GM23338 (cell line): ENCODE measurements around the gene TMEM107. TPM values are rescaled to one million over a fixed set of nuclear protein-coding genes. Genes with fewer than 3 reads are reported as not detected.
A peak's percentile ranks its signal among the peaks of the same experiment; 100 is the strongest.

Experiments
- ATAC-seq: fragments of 200-7000 bp; cut with Tn5 transposase; 3 replicates; pipeline ENCODE4 v1.9.1; 2020
- DNase-seq: peaks from one replicate; pipeline ENCODE4 v3.0.0-alpha.2; 2015; ENCODE audit warnings: low spot score
- H2AFZ ChIP-seq: fragments of 200-600 bp; sonication (generic); 2 replicates; pipeline ENCODE4 v1.8.0; 2016; ENCODE audit warnings: antibody characterized with exemption, mild to moderate bottlenecking, moderate library complexity
- H3F3A ChIP-seq: fragments of 200-600 bp; sonication (generic); replicated peaks from 2 replicates; pipeline ENCODE4 v1.8.0; 2017; ENCODE audit warnings: antibody characterized with exemption, mixed run types, low read depth
- H3K27ac ChIP-seq: fragments of 200-600 bp; sonication (generic); 2 replicates; pipeline ENCODE4 v1.6.1; 2016; ENCODE audit warnings: low read depth
- H3K27me3 ChIP-seq: fragments of 200-600 bp; sonication (generic); 2 replicates; pipeline ENCODE4 v1.8.0; 2016; ENCODE audit warnings: mild to moderate bottlenecking, mixed run types, moderate library complexity; ENCODE audit not compliant: insufficient read depth
- H3K36me3 ChIP-seq: fragments of 200-600 bp; sonication (generic); 2 replicates; pipeline ENCODE4 v1.8.0; 2016; ENCODE audit warnings: mild to moderate bottlenecking; ENCODE audit not compliant: insufficient read depth
- H3K4me1 ChIP-seq: fragments of 200-600 bp; sonication (generic); 2 replicates; pipeline ENCODE4 v1.8.0; 2016; ENCODE audit warnings: mild to moderate bottlenecking, moderate library complexity; ENCODE audit not compliant: insufficient read depth
- H3K4me2 ChIP-seq: fragments of 200-600 bp; sonication (generic); 2 replicates; pipeline ENCODE4 v1.7.1; 2017; ENCODE audit warnings: mixed run types
- H3K4me3 ChIP-seq: fragments of 200-600 bp; sonication (generic); 2 replicates; pipeline ENCODE4 v1.6.1; 2016; ENCODE audit warnings: mixed run types
- H3K79me2 ChIP-seq: fragments of 200-600 bp; sonication (generic); replicated peaks from 2 replicates; pipeline ENCODE4 v1.8.0; 2017; ENCODE audit warnings: mild to moderate bottlenecking; ENCODE audit not compliant: insufficient read depth
- H3K9me2 ChIP-seq: fragments of 200-600 bp; sonication (generic); 2 replicates; pipeline ENCODE4 v1.8.0; 2017; ENCODE audit not compliant: insufficient read depth
- H4K20me1 ChIP-seq: fragments of 200-600 bp; sonication (generic); replicated peaks from 2 replicates; pipeline ENCODE4 v1.8.0; 2017; ENCODE audit warnings: mild to moderate bottlenecking; ENCODE audit not compliant: insufficient read depth
- H3K27ac Mint-ChIP-seq: 2 replicates; pipeline ENCODE4 v1.8.0; 2020; ENCODE audit warnings: inconsistent platforms, mild to moderate bottlenecking, moderate library complexity, mixed read lengths
- H3K27me3 Mint-ChIP-seq: 3 replicates; pipeline ENCODE4 v1.8.0; 2022; ENCODE audit warnings: low read depth, mild to moderate bottlenecking, moderate library complexity, mixed read lengths, inconsistent platforms; ENCODE audit not compliant: insufficient read depth, poor library complexity
- H3K36me3 Mint-ChIP-seq: 3 replicates; pipeline ENCODE4 v1.8.0; 2021; ENCODE audit warnings: low read depth, mild to moderate bottlenecking, inconsistent platforms, moderate library complexity, mixed read lengths
- H3K4me1 Mint-ChIP-seq: 3 replicates; pipeline ENCODE4 v1.8.0; 2020; ENCODE audit warnings: mild to moderate bottlenecking, inconsistent platforms, mixed read lengths
- H3K4me3 Mint-ChIP-seq: 3 replicates; pipeline ENCODE4 v1.8.0; 2021; ENCODE audit warnings: moderate library complexity, mild to moderate bottlenecking, inconsistent platforms, mixed read lengths
- H3K9me3 Mint-ChIP-seq: 3 replicates; pipeline ENCODE4 v1.8.0; 2020; ENCODE audit warnings: moderate library complexity, mild to moderate bottlenecking, inconsistent platforms, mixed read lengths
- CREB1 ChIP-seq: fragments of 250-450 bp; sonication (Bioruptor Pico); IDR thresholded peaks from 2 replicates; pipeline ENCODE4 v1.5.0; 2020; ENCODE audit warnings: low read depth, mild to moderate bottlenecking, moderate library complexity
- EZH2 ChIP-seq: fragments of 200-600 bp; sonication (generic); IDR thresholded peaks from one replicate; pipeline ENCODE4 v1.8.0; 2017; ENCODE audit warnings: antibody characterized with exemption, mild to moderate bottlenecking, low read depth; ENCODE audit not compliant: unreplicated experiment
- JUNB ChIP-seq: IDR thresholded peaks from one replicate; pipeline ENCODE4 v1.6.1; 2016; ENCODE audit warnings: antibody characterized with exemption; ENCODE audit not compliant: unreplicated experiment
- STAT1 ChIP-seq: IDR thresholded peaks from one replicate; pipeline ENCODE4 v1.6.1; 2016; ENCODE audit warnings: antibody characterized with exemption; ENCODE audit not compliant: unreplicated experiment
- ZNF331 ChIP-seq: fragments of 250-450 bp; sonication (Bioruptor Pico); IDR thresholded peaks from 2 replicates; pipeline ENCODE4 v1.5.0; 2020; ENCODE audit warnings: low read depth, mild to moderate bottlenecking, moderate library complexity
- ZNF462 ChIP-seq: fragments of 250-450 bp; sonication (Bioruptor Pico); IDR thresholded peaks from 2 replicates; pipeline ENCODE4 v1.5.0; 2020; ENCODE audit warnings: mild to moderate bottlenecking, moderate library complexity
- polyA plus RNA-seq: library from polyadenylated mRNA; unstranded; fragments of >200 nt; fragmentation: Nextera tagmentation; extraction: Ambion mirVana; gene quantifications from 2 replicates; pipeline ENCODE4 v1.2.1, GENCODE V29; 2016
- total RNA-seq: library from RNA; depleted of rRNA; stranded (reverse); fragments of >200 nt; shearing (Covaris generic); gene quantifications from 2 replicates; pipeline ENCODE4 v1.2.3, GENCODE V29; 2014

Gene TMEM107
- total and polyA plus RNA-seq, 2 experiments from 2014 or later: 10.8 to 20.4 TPM

- Histone ChIP-seq H4K20me1 (peaks cover 5% of the 10 kb centered on the region), H2AFZ (no peak overlapping the region), H3K27me3 (no peaks in the 10 kb centered on the region), H3F3A (peaks cover 26% of the 10 kb centered on the region; the same call in 1 of the 2 replicates), H3K27ac (no peak overlapping the region), H3K4me1 (peaks cover 28% of the 10 kb centered on the region), H3K9me2 (no peaks in the 10 kb centered on the region), H3K36me3 (peaks cover 5% of the 10 kb centered on the region; the same call in 1 of the 2 replicates), H3K79me2 (peaks cover 14% of the 10 kb centered on the region; the same call in 1 of the 2 replicates), H3K4me3 (no peak overlapping the region), H3K4me2 (no peak overlapping the region)
- Mint-ChIP-seq H3K9me3 (no peaks in the 10 kb centered on the region; the same call in 2 of the 3 replicates), H3K27ac (no peak overlapping the region), H3K4me1 (peaks cover 30% of the 10 kb centered on the region), H3K4me3 (peak overlapping the region; percentile 32; the same call in 1 of the 3 replicates), H3K27me3 (peaks cover 31% of the 10 kb centered on the region), H3K36me3 (peaks cover 26% of the 10 kb centered on the region)
- TF ChIP-seq JUNB (no peak), ZNF331 (CRISPR knock-in tag) (no peak), ZNF462 (no peak), STAT1 (no peak)
- DNase-seq (no peak), ATAC-seq (no peak)
Measured at GRCh38 chr17:8159032-8159400, 17.2 kb downstream of the TMEM107 start.

- no peak overlapping the region for H3K27ac ChIP-seq
- 0 out of 2 replicates have a peak, but pooled peaks have one; percentile 37 for TF ChIP-seq CREB1
- TF ChIP-seq JUNB: no peak
- no peak for TF ChIP-seq EZH2
Measured at GRCh38 chr17:8158267-8159031, 17.7 kb downstream of the TMEM107 start.

More at GRCh38 chr17:8158267-8159031, 17.7 kb downstream of the TMEM107 start:
- DNase-seq: peak; percentile 96
- no peak overlapping the region for H2AFZ ChIP-seq
- H3K27me3 ChIP-seq: no peaks in the 10 kb centered on the region
- peaks cover 31% of the 10 kb centered on the region for H3K4me1 Mint-ChIP-seq
- peaks cover 5% of the 10 kb centered on the region; the same call in 1 of the 2 replicates for H3K36me3 ChIP-seq
- peak overlapping the region; percentile 68 for H3K27ac Mint-ChIP-seq
- peaks cover 26% of the 10 kb centered on the region for H3K36me3 Mint-ChIP-seq
- peak; percentile 6 for ATAC-seq
- peaks cover 31% of the 10 kb centered on the region for H3K27me3 Mint-ChIP-seq
- peaks cover 27% of the 10 kb centered on the region; the same call in 1 of the 2 replicates for H3F3A ChIP-seq
- peak overlapping the region; percentile 32; the same call in 2 of the 3 replicates for H3K4me3 Mint-ChIP-seq
- no peaks in the 10 kb centered on the region; the same call in 2 of the 3 replicates for H3K9me3 Mint-ChIP-seq
- H3K4me2 ChIP-seq: no peak overlapping the region
- no peaks in the 10 kb centered on the region for H3K9me2 ChIP-seq
- H4K20me1 ChIP-seq: peaks cover 5% of the 10 kb centered on the region
- peaks cover 14% of the 10 kb centered on the region; the same call in 1 of the 2 replicates for H3K79me2 ChIP-seq
- H3K4me1 ChIP-seq: peaks cover 30% of the 10 kb centered on the region
- no peak overlapping the region for H3K4me3 ChIP-seq
